HG02884 (cell line): ENCODE measurements around the gene TVP23C.
A peak's percentile ranks its signal among the peaks of the same experiment; 100 is the strongest.
"Not testable (repeated sequence)": the region's sequence is repeated elsewhere in the genome, so short reads cannot be mapped to it uniquely, and the experiment has no call there.

ENCODE experiments used
- ATAC-seq: cut with Tn5 transposase; IDR thresholded peaks from one replicate; pipeline ENCODE4 v1.9.1; 2021; ENCODE audit warnings: mild to moderate bottlenecking, moderate library complexity; ENCODE audit not compliant: unreplicated experiment

Gene TVP23C

GRCh38 chr17:15526292-15527218 is 36.7 kb downstream of the TVP23C start:
- peak; percentile 66 for ATAC-seq

GRCh38 chr17:15524990-15525985 is 38.0 kb downstream of the TVP23C start:
- not testable (repeated sequence) for ATAC-seq

- no peak for ATAC-seq
Measured at GRCh38 chr17:15516150-15516549, 47.1 kb downstream of the TVP23C start.

- ATAC-seq = no peak
Measured at GRCh38 chr17:15514469-15514868, 48.8 kb downstream of the TVP23C start.

- ATAC-seq = no peak
Measured at GRCh38 chr17:15513856-15514459, 49.3 kb downstream of the TVP23C start.

- ATAC-seq = no peak
Measured at GRCh38 chr17:15513058-15513791, 50.1 kb downstream of the TVP23C start.

GRCh38 chr17:15512071-15512709 is 51.1 kb downstream of the TVP23C start:
- no peak for ATAC-seq

GRCh38 chr17:15511142-15511541 is 52.1 kb downstream of the TVP23C start:
- no peak for ATAC-seq

GRCh38 chr17:15510361-15510760 is 52.9 kb downstream of the TVP23C start:
- ATAC-seq = no peak

GRCh38 chr17:15509095-15509494 is 54.2 kb downstream of the TVP23C start:
- no peak for ATAC-seq

GRCh38 chr17:15508466-15508865 is 54.8 kb downstream of the TVP23C start:
- no peak for ATAC-seq

- no peak for ATAC-seq
Measured at GRCh38 chr17:15507896-15508295, 55.4 kb downstream of the TVP23C start.

GRCh38 chr17:15507001-15507400 is 56.3 kb downstream of the TVP23C start:
- ATAC-seq = no peak

- not testable (repeated sequence) for ATAC-seq
Measured at GRCh38 chr17:15505708-15506107, 57.6 kb downstream of the TVP23C start.

- ATAC-seq = no peak
Measured at GRCh38 chr17:15503731-15504130, 59.6 kb downstream of the TVP23C start.

GRCh38 chr17:15502369-15503112 is 60.7 kb downstream of the TVP23C start:
- ATAC-seq = peak; percentile 92

GRCh38 chr17:15501793-15502192 is 61.5 kb downstream of the TVP23C start:
- ATAC-seq = no peak

GRCh38 chr17:15501282-15501681 is 62.0 kb downstream of the TVP23C start:
- ATAC-seq = no peak

- ATAC-seq = no peak
Measured at GRCh38 chr17:15498107-15498506, 65.2 kb downstream of the TVP23C start.
